T47D (cell line): ENCODE results near the gene ZNF710.

Experiments used
- DNase-seq, 2 experiments: peaks; one replicate each; pipeline versions ENCODE4 v3.0.0 to v3.0.0-alpha.2; 2011 to 2012; ENCODE audit warnings: low read depth in 1 of 2, low spot score in 1 of 2
- JUND ChIP-seq: IDR thresholded peaks from 2 replicates; pipeline ENCODE4 v1.6.1; 2012; ENCODE audit warnings: low read depth
- in situ Hi-C: cut with HindIII; loops from 2 replicates; pipeline ENCODE4 v1.10.0; 2016; ENCODE audit warnings: low sequenced_read_pairs, low pct_unique_long_range_greater_than_20kb

The ZNF710 gene

DNA sequence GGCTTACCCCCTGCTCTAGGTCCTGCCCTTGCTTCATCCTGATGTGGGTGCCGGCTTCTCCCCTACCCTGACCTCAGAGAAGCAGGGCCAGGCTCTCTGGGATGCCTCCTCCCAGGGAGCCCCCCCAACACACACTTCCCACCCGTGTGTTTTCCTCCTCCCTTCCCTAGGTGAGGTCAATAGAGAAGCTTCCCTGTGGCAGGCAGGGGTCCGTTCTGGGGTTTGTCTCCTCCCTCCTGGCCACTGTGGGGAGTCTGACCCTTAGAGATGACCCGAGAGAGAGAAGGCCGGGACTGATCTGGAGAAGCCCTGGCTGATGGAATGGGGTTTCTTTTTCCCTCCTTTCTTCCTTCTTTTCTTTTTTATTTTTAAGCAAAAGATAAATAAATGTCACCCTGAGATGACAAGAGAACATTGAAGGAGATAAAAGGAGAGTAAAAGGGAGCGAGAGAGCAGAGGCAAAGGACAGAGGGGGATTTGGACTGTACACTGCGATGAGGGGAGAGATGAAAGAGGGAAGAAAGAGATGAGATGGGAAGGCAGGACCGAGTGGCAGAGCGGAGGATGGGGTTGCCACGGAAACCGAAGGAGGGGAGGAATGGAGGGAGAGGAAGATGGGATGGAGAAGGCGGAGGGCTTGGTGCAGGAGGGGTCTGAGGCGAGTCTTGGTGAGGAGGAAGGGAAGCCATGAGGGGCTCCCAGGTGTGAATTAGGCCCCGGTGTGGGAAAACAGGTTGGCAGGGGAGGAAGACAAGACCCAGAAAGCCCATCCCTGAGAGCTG is 52.8 kb downstream of the ZNF710 start:
- no peak for TF ChIP-seq JUND
- DNase-seq: no peak
- in situ Hi-C loops: no loop called here

DNA sequence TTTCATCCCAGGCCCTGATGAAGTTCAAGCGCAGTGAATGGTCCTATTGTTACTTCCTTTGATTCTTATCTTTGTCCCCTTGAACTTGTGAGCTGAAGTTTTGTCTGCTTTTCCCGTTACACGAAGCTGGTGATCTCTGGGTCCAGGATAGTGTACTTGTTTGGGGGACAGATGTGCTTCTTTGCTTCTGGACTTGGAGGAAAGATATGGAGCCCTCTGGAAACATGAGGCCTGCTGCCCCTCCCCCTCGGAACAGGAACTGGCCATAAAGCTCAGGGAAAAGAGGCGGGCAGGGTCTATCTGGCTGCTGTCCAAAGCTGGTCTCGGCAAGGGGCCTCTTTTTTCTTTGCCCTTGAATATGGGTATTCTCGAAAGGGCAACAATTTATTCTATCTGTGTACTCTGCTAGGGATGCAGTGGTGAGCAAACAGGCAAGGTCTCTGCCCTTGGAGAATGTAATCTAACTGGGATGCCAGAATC is 53.5 kb downstream of the ZNF710 start:
- no peak for DNase-seq
- in situ Hi-C loops: no loop called here
- TF ChIP-seq JUND: no peak

- in situ Hi-C loops: no loop called here
- peak in 1 of 2 experiments; percentile 63 for DNase-seq
- TF ChIP-seq JUND: no peak
These were observed 54.1 kb downstream of the ZNF710 start for GRCh38 chr15:90055182-90055581.

DNA sequence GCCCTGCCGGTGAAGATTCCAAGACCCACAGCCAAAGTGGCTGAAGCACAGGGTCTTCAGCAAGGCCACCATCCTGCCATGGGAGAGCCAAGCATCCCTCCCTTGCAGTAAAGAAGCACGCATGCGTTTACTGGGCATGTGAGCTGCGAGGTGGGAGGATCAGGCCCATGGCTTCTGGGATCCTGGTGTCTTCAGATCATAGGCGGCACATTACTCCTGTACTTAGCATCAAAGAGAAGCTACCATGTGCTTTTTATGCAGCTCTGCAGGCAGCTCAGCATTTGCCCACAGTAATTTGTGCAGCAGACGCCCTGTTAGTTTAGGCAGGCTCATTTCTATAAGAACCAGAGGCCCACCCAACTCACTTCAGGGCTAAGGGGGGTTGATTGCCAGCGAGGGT is 55.4 kb downstream of the ZNF710 start:
- in situ Hi-C loops: no loop called here
- no peak for DNase-seq
- TF ChIP-seq JUND: no peak

- in situ Hi-C loops: no loop called here
- no peak for TF ChIP-seq JUND
- no peak for DNase-seq
These were observed 57.2 kb downstream of the ZNF710 start for GRCh38 chr15:90058308-90058707.

- no peak for DNase-seq
- in situ Hi-C loops: no loop called here
- TF ChIP-seq JUND: no peak
These were observed 57.7 kb downstream of the ZNF710 start for GRCh38 chr15:90058775-90059174.

DNA sequence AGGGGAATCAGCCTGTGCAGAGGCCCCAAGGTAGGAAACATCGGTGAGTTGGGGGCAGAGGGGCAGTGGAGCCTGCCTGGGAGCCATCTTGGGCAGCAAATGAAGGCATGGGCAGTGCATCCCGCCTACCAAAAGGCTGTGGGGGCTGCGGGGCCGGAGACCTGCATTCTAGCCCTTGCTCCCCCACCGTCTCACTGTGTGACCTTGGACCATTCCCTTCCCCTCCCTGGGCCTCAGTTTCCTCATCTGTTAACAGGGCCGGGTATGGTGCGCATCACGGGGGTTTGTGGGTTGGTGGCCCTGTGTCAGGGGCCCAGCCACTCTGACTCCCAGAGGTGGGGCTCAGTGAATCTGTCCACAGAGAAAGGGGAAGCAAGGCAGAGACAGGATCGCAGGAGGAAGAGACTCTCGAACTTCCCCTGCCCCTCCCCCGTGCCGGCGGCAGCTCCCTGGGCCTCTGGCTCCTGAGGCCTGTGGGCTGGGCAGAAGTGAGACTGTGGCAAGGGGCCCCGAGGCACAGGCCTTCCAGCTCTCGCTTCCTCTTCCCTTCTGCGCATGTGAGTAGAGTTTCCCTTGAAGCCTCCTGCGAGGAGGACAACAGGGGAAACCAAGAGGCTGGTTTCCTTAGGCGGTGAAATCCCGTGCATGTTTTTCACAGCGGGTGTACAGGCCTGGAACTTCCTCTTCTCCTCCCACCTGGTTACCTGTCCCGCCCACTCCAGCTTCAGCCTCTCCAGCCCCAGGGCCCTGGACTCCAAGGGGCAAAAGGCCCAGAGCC is 58.3 kb downstream of the ZNF710 start:
- DNase-seq: peak in 1 of 2 experiments; percentile 40
- TF ChIP-seq JUND: no peak
- in situ Hi-C loops: no loop called here

DNA sequence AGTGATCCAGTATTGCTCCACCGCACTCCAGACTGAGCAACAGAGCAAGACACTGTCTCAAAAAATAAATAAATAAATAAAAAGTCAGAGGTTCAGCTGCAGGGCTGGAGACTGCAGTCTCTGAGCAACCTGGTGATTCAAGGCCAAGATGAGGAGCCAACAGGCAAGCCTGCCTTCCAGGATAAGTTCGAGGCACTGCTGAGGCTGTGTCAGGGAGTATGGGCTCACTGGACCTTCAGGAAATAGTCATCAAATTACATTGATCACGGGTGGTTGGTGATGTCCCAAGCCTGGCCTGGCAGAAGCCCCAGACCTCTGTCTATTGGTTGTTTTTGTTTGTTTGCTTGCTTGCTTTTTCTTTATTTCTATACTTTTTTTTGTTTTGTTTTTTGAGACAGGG is 59.7 kb downstream of the ZNF710 start:
- TF ChIP-seq JUND: no peak
- no peak for DNase-seq
- in situ Hi-C loops: no loop called here

DNA sequence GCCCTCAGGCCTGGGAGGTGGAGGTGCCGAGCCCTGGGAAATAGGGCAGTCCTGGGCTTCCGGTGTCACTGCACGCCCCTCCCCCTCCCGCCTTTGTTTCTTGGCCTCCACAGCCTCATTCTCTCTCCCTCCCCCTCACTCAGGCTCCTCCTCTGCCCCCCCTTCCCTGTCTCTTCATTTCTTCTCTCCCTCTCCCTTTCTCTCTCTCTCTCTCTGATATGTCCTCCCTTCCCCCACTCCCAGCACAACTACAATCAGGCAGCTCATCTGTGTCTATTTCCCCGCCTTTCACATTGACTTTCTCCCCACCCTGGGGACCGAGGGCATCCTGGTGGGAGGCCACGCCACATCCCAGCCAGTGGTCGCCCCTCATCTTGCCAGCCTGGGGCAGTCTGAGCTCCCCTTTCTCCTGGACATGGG is 60.9 kb downstream of the ZNF710 start:
- no peak for TF ChIP-seq JUND
- peak in 1 of 2 experiments; percentile 32 for DNase-seq
- in situ Hi-C loops: no loop called here

GRCh38 chr15:90062462-90062932 is 61.4 kb downstream of the ZNF710 start:
- no peak for DNase-seq
- in situ Hi-C loops: no loop called here
- TF ChIP-seq JUND: no peak

GRCh38 chr15:90062973-90063769 is 62.0 kb downstream of the ZNF710 start:
- no peak for DNase-seq
- no peak for TF ChIP-seq JUND
- in situ Hi-C loops: no loop called here

GRCh38 chr15:90063770-90064247 is 62.7 kb downstream of the ZNF710 start:
- in situ Hi-C loops: no loop called here
- no peak for DNase-seq
- TF ChIP-seq JUND: no peak
